ENCODE results near the gene OTUD5.
"Not testable (repeated sequence)": the region's sequence is repeated elsewhere in the genome, so short reads cannot be mapped to it uniquely, and the experiment has no call there.

OTUD5 gene, protein sequence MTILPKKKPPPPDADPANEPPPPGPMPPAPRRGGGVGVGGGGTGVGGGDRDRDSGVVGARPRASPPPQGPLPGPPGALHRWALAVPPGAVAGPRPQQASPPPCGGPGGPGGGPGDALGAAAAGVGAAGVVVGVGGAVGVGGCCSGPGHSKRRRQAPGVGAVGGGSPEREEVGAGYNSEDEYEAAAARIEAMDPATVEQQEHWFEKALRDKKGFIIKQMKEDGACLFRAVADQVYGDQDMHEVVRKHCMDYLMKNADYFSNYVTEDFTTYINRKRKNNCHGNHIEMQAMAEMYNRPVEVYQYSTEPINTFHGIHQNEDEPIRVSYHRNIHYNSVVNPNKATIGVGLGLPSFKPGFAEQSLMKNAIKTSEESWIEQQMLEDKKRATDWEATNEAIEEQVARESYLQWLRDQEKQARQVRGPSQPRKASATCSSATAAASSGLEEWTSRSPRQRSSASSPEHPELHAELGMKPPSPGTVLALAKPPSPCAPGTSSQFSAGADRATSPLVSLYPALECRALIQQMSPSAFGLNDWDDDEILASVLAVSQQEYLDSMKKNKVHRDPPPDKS

GRCh38 chrX:48957477-48957826, at the start of gene OTUD5:
Gene OTUD5, minus strand, starts transcription at chrX:48957607. Its CDS starts 37 bp downstream, at chrX:48957570.
- DNase-seq: peak in 45 of 51 donors; percentile 4 to 88 (median 51)

DNA sequence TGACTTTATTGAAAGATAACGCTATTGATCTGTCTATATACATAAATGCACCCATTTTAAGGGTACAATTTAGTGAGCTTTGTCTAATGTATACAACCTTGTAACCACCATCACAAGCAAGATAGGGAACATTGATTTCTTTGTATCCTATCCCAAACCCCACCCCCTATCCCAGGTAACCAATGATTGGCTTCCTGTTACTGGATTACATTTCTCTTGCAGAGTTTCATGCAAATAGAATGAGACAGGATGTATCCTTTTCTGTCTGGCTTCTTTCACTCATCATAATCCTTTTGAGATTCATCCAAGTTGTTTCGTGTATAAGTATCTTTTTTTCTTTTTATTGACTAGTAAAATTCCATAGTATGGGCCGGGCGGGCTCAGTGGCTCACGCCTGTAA, 46.3 kb upstream of the OTUD5 start:
- no peak for DNase-seq

DNA sequence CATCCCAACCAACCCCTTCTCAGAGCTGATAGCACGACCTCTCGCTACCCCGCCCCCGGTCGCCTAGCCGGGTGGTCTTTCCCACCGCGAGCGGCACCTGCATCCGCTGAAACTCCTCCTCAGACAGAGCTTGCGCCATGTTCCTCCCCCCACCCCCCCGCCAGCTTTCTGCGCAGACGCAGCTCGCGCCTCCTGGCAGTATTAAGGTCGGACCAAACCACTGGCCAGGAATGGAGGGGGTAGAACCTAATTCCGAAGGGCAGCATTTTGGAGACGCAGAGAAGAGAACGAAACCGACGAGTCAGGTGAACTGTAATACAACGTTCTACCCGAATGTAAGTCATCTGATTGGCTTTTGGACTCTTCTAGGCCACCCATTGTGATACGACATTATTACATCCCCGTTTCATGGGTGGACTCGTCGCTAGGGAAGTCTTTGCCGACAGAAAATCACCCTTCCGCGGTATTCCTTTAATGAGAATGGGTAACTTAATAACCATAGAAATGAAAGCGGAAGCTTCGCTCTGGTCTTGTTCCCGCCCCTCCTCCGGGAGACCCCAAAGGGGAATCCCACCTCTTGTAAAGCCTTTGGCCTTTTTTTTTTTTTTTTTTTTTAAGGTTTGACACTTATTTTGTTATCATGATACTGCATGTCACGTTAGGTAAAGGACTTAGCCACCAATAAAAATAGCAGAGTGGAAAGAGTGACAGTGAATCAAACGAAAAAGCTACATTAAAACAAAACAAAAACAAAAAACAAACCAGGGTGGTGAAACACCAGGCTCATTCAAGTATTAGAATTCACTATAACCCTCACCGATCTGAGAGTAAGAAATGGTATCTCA, 44.9 kb upstream of the OTUD5 start, which contains the start of gene GRIPAP1:
Gene GRIPAP1 (minus strand): TSS at position 174 of the 845 bp plus-strand sequence. CDS start 35 bp downstream, at position 139.
- peak; percentile 1 to 95 (median 43) for DNase-seq

GRCh38 chrX:49001521-49002090, 44.2 kb upstream of the OTUD5 start:
- DNase-seq: peak in 13 of 51 donors; percentile 1 to 37 (median 5)

GRCh38 chrX:49000636-49001035, 43.2 kb upstream of the OTUD5 start:
- no peak for DNase-seq

GRCh38 chrX:48999030-48999429, 41.6 kb upstream of the OTUD5 start:
- DNase-seq: peak in 2 of 51 donors; percentile 0 to 7

- DNase-seq: no peak
These were observed 41.0 kb upstream of the OTUD5 start for GRCh38 chrX:48998391-48998790.

DNA sequence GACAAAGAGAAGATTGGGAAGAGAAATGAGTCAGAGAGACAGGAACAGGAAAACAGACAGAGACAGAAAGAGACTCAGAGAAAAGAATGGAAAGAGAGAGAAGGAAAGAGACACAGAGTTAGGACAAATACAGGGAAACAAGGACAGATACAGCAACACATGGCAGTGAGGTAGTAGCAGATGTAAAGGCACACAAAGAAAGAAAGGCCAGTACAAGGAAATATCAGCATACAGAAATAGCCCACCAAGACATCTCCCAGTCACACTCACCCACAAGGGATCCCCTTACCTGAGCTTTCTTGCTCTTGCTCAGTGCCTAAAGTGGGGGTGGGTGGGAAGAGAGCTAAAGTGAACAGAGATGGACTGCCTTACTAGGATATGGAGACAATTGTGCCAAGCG, 40.5 kb upstream of the OTUD5 start:
- no peak for DNase-seq

GRCh38 chrX:48997455-48997854, 40.0 kb upstream of the OTUD5 start:
- DNase-seq: no peak

GRCh38 chrX:48996969-48997368, 39.6 kb upstream of the OTUD5 start:
- DNase-seq: no peak

DNA sequence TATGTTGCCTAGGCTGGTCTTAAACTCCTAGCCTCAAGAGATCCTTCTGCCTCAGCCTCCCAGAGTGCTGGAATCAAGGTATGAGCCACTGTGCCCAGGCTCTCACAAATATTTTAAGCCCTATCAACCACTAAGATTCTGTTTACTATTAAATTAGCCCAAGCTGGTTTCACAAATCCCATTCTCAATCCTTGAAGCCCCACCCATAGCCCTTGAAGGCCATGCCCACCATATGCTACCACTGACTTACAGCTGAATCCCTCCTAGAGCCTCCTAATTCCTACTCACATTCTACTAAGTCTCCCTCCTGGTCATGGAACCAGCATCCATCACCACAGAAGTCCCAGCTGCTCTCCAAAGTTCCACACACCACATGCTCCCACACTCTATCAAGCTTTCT, 34.9 kb upstream of the OTUD5 start:
- DNase-seq: no peak

GRCh38 chrX:48989483-48989882, 32.1 kb upstream of the OTUD5 start:
- DNase-seq: no peak

DNA sequence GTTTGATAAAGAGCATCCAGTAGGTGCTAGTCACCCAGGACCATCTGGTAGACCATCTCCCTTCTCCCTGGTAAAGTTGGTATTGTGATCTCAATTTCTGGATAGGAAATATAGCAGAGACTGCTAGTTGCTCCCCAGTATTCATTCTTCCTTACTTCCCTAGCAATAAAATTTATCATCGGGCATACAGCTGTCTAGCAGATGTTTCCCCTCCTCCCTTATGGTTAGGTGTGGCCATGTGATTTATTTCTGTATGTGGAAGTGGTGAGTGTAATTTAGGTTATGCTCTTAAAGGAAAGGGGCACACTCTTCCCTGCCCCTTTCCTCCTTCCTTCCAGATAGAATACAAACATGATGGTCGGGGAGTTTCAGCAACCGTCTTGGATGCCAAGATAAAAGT, 26.5 kb upstream of the OTUD5 start:
- no peak for DNase-seq

GRCh38 chrX:48983081-48983480, 25.7 kb upstream of the OTUD5 start:
- no peak for DNase-seq

DNA sequence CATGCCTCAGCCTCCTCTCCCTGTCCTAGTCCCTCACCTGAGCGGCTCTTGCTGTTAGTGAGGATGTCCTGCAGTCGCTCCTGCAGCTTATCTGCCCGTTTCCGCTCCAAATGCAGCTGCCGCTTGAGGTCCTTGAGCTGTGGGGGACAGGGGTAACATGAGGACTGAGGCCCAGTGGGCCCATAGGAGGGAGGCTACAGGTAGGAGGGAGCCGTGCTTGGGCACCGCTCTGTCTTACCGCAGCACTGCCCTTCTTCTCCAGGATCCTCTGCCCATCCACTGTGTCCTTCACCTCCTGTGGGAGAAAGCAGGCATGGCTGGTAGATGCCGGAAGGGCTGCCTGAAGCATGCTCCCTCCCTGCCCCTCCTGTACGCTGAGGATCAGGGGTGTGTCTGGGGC, 23.8 kb upstream of the OTUD5 start:
- DNase-seq: no peak

GRCh38 chrX:48980341-48980740, 22.9 kb upstream of the OTUD5 start:
- not testable (repeated sequence) for DNase-seq

- no peak for DNase-seq
These were observed 20.8 kb upstream of the OTUD5 start for GRCh38 chrX:48978226-48978625.

DNA sequence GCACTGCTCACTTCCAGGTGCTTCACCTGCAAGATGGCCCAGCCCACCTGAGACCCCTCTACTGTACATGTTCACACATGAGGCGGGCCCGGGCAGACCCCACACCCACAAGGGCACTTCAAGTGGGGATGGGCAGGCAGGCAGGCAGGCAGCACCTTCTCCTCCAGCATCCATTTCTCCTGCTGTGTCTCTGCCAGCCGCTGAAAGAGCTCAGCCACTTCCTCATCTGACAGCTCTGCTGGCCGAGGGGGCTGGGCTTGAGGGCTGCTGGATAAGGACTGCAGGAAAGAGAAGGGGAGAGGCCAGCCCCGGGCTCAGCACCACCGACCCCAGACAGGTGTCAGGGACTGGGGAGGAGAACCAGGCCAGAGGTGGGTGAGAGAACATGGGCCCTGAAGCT, 18.7 kb upstream of the OTUD5 start:
- peak in 1 of 51 donors; percentile 1 for DNase-seq

DNA sequence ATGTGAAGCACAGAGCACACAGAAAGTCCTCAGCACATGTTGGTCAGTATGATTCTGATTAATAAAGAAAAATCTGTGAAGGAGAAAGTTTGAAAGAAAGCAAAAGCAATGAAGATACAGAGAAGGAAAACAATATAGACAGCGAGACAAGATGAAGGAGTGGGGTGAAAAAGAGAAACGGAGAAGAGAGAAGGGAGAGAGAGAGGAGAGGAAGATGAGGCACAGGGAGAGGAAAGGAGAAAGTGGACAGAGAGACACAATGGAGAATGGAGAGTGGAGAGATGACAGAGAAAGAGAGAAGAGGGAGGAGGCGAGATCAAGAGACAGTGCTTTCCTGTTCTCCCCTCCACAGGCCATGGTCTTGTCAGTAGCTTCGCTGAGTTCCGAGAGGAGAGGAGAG, 18.1 kb upstream of the OTUD5 start:
- DNase-seq: no peak

DNA sequence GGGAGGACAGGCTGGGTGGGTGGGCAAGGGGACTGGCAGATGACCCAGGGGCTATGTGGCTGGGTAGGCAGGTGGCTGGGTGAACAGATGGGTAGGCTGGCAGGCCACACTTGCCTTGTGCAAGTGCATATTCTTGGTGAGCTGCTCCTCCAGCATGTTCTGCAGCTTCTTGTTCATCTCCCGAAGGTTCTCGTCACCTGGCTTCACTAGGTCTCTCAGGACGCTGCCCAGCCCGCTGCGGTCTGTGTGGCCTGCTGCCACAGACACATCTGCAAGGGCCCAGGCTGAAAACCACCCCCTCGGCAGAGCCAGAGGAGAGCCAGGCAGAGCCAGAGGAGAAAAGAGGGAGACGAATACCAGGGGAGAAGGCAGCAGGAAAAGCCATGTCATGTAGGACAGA, 17.6 kb upstream of the OTUD5 start:
- DNase-seq: no peak

DNA sequence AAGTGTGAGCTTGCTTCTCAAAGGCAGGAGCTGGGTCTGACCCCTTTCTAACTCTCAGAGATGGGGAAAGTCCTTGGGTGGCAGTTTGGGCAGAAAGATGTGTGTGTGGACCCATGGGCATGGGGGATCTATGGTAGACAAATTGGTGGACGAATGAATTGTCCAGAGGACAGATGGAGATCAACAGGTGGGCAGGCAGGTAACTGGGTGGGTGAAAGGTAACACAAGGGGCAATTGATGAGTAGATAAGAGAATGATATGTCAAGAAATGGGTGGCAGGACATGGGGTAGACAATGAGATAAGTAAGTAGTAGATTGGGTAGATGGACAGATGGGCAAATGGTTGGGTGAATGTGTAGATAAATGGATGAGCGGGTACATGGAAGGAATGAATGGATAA, 17.2 kb upstream of the OTUD5 start:
- DNase-seq: no peak

- no peak for DNase-seq
These were observed 16.6 kb upstream of the OTUD5 start for GRCh38 chrX:48974033-48974432.
